Immature natural killer cell (primary cell): Measurements from ENCODE around the gene QARS1. TPM values are rescaled to one million over a fixed set of nuclear protein-coding genes. Genes with fewer than 3 reads are reported as not detected.

Source experiments
- DNase-seq, 3 donors: peaks; one replicate each; pipeline ENCODE4 v3.0.0; 2022; ENCODE audit warnings: mixed read lengths in 1 of 3
- H3K27ac Mint-ChIP-seq, 6 donors: one replicate each; pipeline ENCODE4 v1.8.0; 2020; ENCODE audit warnings: mixed read lengths in 6 of 6, mild to moderate bottlenecking in 5 of 6, inconsistent platforms in 4 of 6, moderate library complexity in 3 of 6
- H3K27me3 Mint-ChIP-seq, 3 donors: one replicate each; pipeline ENCODE4 v1.8.0; 2020 to 2021; ENCODE audit warnings: low read depth in 3 of 3, mild to moderate bottlenecking in 3 of 3, mixed read lengths in 3 of 3, moderate library complexity in 3 of 3, inconsistent platforms in 1 of 3
- H3K36me3 Mint-ChIP-seq, 3 donors: one replicate each; pipeline ENCODE4 v1.8.0; 2020; ENCODE audit warnings: mixed read lengths in 3 of 3, inconsistent platforms in 2 of 3, mild to moderate bottlenecking in 2 of 3
- H3K4me1 Mint-ChIP-seq, 2 donors: one replicate each; pipeline ENCODE4 v1.8.0; 2020; ENCODE audit warnings: inconsistent platforms in 2 of 2, mild to moderate bottlenecking in 2 of 2, mixed read lengths in 2 of 2, moderate library complexity in 1 of 2
- H3K4me3 Mint-ChIP-seq, 5 donors: one replicate each; pipeline ENCODE4 v1.8.0; 2020; ENCODE audit warnings: mild to moderate bottlenecking in 5 of 5, mixed read lengths in 5 of 5, inconsistent platforms in 3 of 5, moderate library complexity in 3 of 5
- H3K9me3 Mint-ChIP-seq, 6 donors: one replicate each; pipeline ENCODE4 v1.8.0; 2020; ENCODE audit warnings: mild to moderate bottlenecking in 6 of 6, mixed read lengths in 6 of 6, inconsistent platforms in 4 of 6, moderate library complexity in 3 of 6
- polyA plus RNA-seq, 3 donors: library from polyadenylated mRNA; unstranded; fragments of 300-500 nt; fragmentation: Illumina TruSeq; gene quantifications; one replicate each; pipeline ENCODE4 v1.2.3, GENCODE V29; 2021

The QARS1 gene
- polyA plus RNA-seq, 3 donors from 2014 or later, result 94.8 to 104 (median 98.5) TPM

DNA sequence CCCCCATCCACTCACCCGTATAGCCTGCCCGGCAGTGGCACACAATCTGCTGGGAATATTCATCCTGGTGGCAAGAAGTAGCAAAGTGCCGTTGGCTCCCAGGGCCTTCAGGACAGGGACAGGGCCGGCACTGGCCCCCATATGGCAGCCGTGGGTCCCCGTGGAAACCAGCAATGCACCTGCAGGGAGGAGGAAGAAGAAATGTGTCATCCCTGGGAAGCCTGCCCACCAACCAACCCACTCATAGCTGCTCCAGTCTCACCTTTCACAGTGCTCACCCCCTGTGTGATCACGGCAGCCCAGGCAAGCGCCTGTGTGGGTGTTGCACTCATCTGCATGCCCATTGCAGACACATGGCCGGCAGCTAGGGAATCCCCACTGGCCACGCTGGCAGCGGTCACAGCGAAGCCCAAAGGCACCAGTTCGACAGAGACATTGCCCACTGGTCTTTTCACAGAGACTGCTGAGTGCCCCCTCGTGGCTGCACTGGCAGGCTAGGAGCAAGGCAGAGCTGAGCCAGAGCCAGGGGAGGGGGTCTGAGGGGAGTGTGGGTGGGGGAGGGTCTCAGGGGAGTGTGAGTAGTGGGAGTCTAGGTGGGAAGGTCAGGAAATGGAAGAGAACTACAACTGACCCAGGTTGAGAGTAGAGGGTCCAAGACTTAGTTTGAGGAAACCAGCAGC lies 20.6 kb upstream of the QARS1 start:
- Mint-ChIP-seq H3K27ac (peak overlapping the region in 2 of 6 donors; percentile 17 to 29), H3K4me3 (no peak overlapping the region), H3K4me1 (peaks cover 4 to 9% of the 10 kb centered on the region in 2 donors), H3K36me3 (no peaks in the 10 kb centered on the region), H3K9me3 (no peaks in the 10 kb centered on the region), H3K27me3 (peaks cover 3 to 8% (median 5%) of the 10 kb centered on the region in 3 donors)
- DNase-seq, result no peak

DNA sequence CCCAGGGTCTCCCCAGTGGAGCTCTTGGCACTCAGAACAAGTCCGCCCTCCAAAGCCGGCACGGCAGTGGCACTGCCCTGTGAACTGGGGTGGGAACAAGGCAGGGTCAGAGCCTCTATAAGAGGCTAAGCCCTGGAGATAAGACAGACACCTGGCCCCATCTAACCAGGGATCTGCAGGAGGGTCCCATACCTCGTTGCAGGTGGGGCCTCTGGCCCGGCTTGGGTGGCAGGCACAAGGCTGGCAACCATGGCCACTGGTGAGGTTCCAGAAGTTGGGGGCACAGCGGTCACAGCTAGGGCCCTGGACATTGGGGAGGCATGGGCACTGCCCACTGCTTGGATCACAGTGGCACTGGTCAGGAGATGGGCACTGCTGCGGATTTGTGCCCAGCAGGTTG lies 19.6 kb upstream of the QARS1 start:
- H3K36me3 Mint-ChIP-seq, result no peaks in the 10 kb centered on the region
- peaks cover 12 to 18% of the 10 kb centered on the region in 2 donors for H3K4me1 Mint-ChIP-seq
- H3K9me3 Mint-ChIP-seq, result no peaks in the 10 kb centered on the region
- no peak overlapping the region for H3K4me3 Mint-ChIP-seq
- DNase-seq, result no peak
- no peak overlapping the region for H3K27ac Mint-ChIP-seq
- H3K27me3 Mint-ChIP-seq, result peaks cover 5 to 8% (median 7%) of the 10 kb centered on the region in 3 donors

DNA sequence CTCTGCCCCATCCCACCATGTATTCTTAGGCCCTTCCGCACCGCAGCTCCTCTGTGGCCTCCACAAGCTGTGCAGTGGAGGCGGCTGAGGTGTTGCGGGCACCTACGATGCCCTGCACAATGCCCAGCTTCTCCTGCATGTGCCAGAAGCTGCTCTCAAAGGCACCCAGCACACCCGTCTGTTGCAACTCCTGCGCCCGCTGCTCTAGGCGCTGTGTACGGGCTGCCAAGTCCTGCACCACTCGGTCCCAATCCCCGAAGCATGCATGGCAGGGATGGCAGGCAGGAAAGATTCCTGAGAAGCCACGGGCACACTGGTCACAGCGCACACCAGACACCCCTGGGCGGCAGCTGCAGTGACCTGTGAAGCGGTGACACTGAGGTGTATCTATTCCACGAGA lies 19.1 kb upstream of the QARS1 start:
- no peak overlapping the region for H3K27ac Mint-ChIP-seq
- no peaks in the 10 kb centered on the region for H3K9me3 Mint-ChIP-seq
- H3K4me3 Mint-ChIP-seq, result no peak overlapping the region
- peaks cover 0 to 3% (median 0%) of the 10 kb centered on the region in 3 donors for H3K36me3 Mint-ChIP-seq
- no peak for DNase-seq
- peaks cover 5 to 8% (median 7%) of the 10 kb centered on the region in 3 donors for H3K27me3 Mint-ChIP-seq
- peaks cover 15 to 23% of the 10 kb centered on the region in 2 donors for H3K4me1 Mint-ChIP-seq

DNA sequence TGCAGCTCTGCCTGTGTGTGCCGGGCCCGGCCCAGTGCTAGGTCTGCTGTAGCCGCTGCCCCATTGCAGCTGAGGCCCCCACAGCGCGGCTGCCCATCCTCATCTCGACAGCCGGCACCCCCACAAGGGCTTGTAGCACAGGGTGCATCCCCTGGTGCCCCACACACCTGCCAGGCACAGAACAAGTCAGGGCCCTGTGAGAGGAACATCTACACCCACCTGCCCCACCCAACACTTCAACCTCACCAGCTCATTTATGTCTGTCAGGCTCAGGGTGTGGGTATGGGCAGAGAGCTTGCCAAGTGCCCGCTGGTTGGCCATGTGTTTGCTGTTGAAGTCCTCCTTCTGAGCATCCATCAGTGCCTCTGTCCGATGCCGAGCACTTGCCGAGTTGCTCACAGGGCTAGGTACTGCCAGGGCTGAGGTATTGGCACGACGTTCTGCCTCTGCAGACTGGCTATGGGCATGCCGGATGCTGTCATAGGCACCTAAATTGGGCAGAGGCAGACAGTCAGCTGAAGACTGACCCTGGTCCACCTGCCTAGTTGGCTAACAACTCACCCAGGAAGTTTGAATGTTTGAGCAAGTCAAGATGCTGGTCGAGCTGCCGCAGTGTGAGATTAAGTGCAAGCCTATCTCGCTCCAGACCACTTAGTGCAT lies 18.5 kb upstream of the QARS1 start:
- peaks cover 0 to 3% (median 0%) of the 10 kb centered on the region in 3 donors for H3K36me3 Mint-ChIP-seq
- peaks cover 5 to 8% (median 7%) of the 10 kb centered on the region in 3 donors for H3K27me3 Mint-ChIP-seq
- no peak for DNase-seq
- peak overlapping the region in 3 of 6 donors; percentile 28 to 58 (median 31) for H3K27ac Mint-ChIP-seq
- peaks cover 15 to 25% of the 10 kb centered on the region in 2 donors for H3K4me1 Mint-ChIP-seq
- peak overlapping the region in 1 of 5 donors; percentile 25 for H3K4me3 Mint-ChIP-seq
- H3K9me3 Mint-ChIP-seq, result no peaks in the 10 kb centered on the region

DNA sequence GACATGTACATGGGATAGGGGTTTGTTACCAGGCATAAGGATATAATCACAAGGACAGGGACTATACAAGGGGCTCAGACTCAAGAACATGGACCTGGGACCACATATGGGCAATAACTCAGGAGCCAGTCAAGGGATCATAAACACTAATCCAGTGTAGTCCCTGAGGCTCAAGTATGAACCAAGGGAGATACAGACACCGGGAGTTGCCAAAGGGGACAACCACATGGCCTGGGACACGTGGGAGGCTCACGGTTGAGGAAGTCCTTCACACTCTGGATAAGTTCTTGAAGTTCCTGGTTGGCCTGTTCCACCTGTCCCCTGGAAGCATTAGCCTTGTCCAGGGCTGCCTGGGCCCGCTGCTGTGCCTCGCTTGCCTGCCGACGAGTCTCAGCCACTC lies 17.9 kb upstream of the QARS1 start:
- Mint-ChIP-seq H3K9me3 (no peaks in the 10 kb centered on the region), H3K4me1 (peaks cover 15 to 25% of the 10 kb centered on the region in 2 donors), H3K27me3 (peaks cover 5 to 8% (median 7%) of the 10 kb centered on the region in 3 donors), H3K4me3 (peak overlapping the region in 4 of 5 donors; percentile 6 to 88 (median 44)), H3K27ac (peak overlapping the region; percentile 80 to 94 (median 90)), H3K36me3 (peaks cover 0 to 7% (median 4%) of the 10 kb centered on the region in 3 donors)
- DNase-seq, result no peak

DNA sequence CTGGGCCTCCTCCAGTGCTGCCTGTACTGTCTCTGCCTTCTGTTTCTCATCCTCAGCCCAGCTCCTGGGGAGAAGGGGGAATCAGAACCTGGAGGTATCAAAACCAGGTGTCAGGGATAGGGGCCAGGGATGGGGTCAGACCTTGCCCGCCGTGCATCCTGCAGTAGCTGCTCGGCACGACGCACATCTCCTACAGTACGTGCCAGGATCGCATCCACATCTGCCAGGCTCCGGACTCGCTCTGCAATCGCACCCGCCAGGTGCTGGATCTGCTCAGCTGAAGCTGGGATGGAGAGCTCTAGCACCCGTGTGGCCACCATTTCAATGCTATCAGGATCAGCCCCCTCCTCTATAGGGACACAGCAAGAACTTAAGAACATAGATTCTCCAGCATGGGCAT lies 17.5 kb upstream of the QARS1 start:
- DNase-seq, result no peak
- peaks cover 5 to 8% (median 5%) of the 10 kb centered on the region in 3 donors for H3K27me3 Mint-ChIP-seq
- peak overlapping the region; percentile 80 to 94 (median 90) for H3K27ac Mint-ChIP-seq
- peaks cover 0 to 7% (median 7%) of the 10 kb centered on the region in 3 donors for H3K36me3 Mint-ChIP-seq
- H3K4me1 Mint-ChIP-seq, result peaks cover 15 to 25% of the 10 kb centered on the region in 2 donors
- no peaks in the 10 kb centered on the region for H3K9me3 Mint-ChIP-seq
- H3K4me3 Mint-ChIP-seq, result peak overlapping the region; percentile 39 to 88 (median 64)

DNA sequence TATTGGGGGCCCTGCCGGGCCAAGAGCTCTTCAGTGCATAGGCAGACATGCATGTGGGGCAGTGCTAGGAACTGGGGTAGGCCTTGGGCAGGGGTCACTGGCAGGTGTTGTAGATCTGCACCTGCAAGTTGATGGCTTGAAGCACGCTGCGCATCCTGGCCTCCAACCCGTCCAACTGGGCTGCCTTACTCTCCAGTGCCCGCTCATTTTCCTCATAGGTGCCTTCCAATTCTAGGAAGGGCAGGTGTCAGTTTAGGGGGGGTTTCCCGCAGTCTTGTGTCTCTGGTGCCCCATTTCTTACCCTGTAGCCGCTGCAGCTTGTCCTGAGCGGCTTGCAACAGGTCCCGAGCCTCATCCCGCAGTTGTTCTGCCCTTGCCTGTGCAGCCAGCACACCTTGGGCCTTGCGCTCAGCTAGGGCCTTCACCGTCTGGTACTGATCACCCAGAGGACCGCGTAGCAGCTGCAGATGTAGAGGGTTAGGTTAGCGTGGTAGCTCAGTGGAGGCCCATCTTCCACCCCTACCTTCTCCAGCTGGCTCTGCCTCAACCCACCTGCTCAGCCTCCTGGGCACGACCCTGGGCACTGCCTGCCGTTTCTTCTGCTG lies 16.7 kb upstream of the QARS1 start:
- Mint-ChIP-seq H3K36me3 (peaks cover 0 to 12% (median 9%) of the 10 kb centered on the region in 3 donors), H3K27ac (peak overlapping the region; percentile 80 to 94 (median 90)), H3K9me3 (no peaks in the 10 kb centered on the region), H3K4me3 (peak overlapping the region; percentile 88 to 92 (median 89)), H3K27me3 (peaks cover 3 to 8% (median 5%) of the 10 kb centered on the region in 3 donors), H3K4me1 (peaks cover 15 to 25% of the 10 kb centered on the region in 2 donors)
- no peak for DNase-seq

DNA sequence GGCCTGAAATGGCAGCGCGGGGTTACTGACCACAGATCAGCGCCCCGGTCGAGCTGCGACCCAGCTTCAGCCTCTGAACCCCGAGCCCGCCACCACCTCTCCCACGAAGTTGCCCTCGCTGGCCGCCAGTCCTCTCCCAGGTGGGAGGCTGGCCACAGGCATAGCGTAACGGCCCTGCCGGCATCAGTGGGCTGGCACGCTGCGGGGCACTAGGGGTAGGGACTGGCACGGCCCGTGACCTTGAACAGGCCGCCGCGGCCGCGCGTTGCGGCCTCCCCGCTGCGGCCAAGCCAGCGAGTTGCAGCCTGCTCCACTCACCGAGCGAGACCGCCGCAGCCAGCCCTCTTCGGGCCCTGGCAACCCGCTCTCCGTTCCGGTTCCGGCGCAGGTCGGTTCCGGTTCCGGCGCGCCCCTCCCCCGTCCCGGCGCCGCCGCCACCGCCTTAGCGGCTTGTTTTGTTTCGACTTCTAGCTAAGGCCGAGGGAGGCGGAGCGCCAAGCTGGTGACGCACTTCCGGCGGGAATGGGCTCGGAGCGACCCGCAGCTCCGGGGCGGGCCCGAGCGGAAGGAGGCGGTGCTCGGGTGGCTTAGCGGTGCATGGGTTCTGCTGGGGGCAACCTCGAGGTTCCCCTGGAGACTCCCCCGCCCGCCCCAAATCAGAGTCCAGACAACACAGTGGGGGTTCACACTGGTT lies 16.0 kb upstream of the QARS1 start, which contains the start of gene USP19:
TSS of gene USP19 (minus strand) at position 386 of the 694 bp plus-strand sequence. CDS start 1,678 bp downstream, outside the sequence.
- peaks cover 3 to 8% (median 6%) of the 10 kb centered on the region in 3 donors for H3K27me3 Mint-ChIP-seq
- peak; percentile 93 to 95 (median 94) for DNase-seq
- peaks cover 15 to 25% of the 10 kb centered on the region in 2 donors for H3K4me1 Mint-ChIP-seq
- no peaks in the 10 kb centered on the region for H3K9me3 Mint-ChIP-seq
- peak within 1 kb of the TSS; percentile 87 to 94 (median 92) for H3K27ac Mint-ChIP-seq
- peaks cover 0 to 16% (median 12%) of the 10 kb centered on the region in 3 donors for H3K36me3 Mint-ChIP-seq
- peak within 1 kb of the TSS; percentile 88 to 92 (median 89) for H3K4me3 Mint-ChIP-seq

DNA sequence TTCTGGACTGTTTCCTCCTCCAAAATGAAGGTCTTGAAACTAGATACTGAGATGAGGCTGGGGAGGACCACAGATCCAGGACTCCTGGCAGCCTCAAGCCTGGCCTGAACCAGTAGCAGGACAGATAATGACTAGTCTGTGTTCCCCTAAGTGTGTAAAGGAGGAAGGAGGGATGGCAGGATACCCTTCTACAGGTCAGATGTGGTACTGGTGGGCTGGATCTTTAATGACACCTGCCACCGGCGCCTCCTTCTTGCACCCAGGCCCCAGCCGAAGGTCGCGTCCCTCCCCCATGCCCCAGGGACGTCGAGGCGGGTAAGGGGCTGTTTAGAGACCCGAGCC lies 15.5 kb upstream of the QARS1 start:
- no peaks in the 10 kb centered on the region for H3K9me3 Mint-ChIP-seq
- peak overlapping the region; percentile 87 to 94 (median 91) for H3K27ac Mint-ChIP-seq
- H3K27me3 Mint-ChIP-seq, result peaks cover 3 to 8% (median 6%) of the 10 kb centered on the region in 3 donors
- peaks cover 15 to 25% of the 10 kb centered on the region in 2 donors for H3K4me1 Mint-ChIP-seq
- DNase-seq, result no peak
- peaks cover 0 to 20% (median 12%) of the 10 kb centered on the region in 3 donors for H3K36me3 Mint-ChIP-seq
- peak overlapping the region; percentile 88 to 92 (median 89) for H3K4me3 Mint-ChIP-seq

DNA sequence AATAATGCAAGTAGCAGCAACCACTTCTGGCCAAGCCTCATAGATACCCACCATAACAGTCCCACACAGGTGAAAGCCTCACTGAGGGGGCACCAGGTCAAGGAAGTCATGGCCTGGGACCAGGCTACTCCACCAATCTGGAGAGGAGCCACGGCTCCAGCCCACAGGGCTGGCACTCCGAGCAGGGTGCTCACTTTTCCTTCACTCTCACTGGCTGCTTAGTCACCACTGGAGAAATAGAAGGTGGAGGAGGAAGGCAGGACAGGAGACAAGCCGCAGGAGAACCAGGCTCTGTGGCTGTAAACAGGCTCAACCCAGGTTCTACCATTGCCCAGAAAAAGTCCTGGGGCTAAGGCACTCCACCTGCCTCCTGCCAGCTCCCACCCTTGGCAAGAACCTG lies 14.9 kb upstream of the QARS1 start:
- Mint-ChIP-seq H3K4me3 (peak overlapping the region; percentile 88 to 92 (median 89)), H3K9me3 (no peaks in the 10 kb centered on the region), H3K27me3 (peaks cover 3 to 8% (median 6%) of the 10 kb centered on the region in 3 donors), H3K4me1 (peaks cover 15 to 25% of the 10 kb centered on the region in 2 donors), H3K36me3 (peaks cover 0 to 21% (median 12%) of the 10 kb centered on the region in 3 donors), H3K27ac (peak overlapping the region; percentile 87 to 94 (median 91))
- no peak for DNase-seq

DNA sequence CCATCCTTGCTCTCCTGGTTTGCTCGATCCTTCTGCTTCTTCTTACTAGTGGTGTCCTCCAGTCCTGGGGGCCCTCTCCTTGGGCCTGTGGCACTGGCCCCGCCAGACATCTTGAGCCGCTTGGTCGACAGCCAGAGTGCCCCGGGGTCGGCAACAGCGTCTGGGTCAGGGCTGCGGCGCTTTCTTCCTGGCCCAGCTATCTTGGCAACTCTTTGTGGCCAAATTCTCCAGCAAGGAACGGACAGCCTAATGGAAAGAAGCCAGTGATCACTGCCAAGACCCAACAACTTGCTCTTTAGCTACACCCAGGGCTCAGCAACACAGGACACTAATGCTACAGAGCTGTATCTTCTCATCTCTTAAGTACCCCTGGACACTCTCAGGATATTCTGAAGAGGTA lies 14.5 kb upstream of the QARS1 start:
- H3K27ac Mint-ChIP-seq, result peak overlapping the region in 5 of 6 donors; percentile 30 to 66 (median 39)
- H3K36me3 Mint-ChIP-seq, result peaks cover 0 to 25% (median 13%) of the 10 kb centered on the region in 3 donors
- H3K27me3 Mint-ChIP-seq, result peaks cover 3 to 8% (median 6%) of the 10 kb centered on the region in 3 donors
- H3K9me3 Mint-ChIP-seq, result no peaks in the 10 kb centered on the region
- peaks cover 15 to 25% of the 10 kb centered on the region in 2 donors for H3K4me1 Mint-ChIP-seq
- DNase-seq, result no peak
- H3K4me3 Mint-ChIP-seq, result peak overlapping the region in 4 of 5 donors; percentile 88 to 89 (median 88)

DNA sequence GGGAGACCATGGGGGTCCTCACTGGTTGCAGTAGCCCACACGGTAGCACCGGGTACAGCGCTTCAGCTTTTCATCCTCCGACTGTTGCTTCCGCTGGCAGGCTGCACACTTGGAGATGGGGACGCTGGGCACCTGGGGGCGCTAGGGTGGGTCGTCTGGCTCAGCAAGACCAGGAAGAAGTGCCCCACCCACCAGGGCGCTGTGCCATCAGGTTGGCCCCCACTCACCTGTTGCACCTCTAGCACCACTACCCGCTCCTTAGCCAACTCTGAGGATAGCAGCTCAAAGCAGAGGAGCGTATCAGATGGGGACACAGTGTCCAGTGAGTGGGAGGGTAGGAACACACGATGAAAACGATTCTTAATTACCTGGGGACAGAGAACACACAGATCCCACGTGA lies 7.7 kb upstream of the QARS1 start:
- no peaks in the 10 kb centered on the region for H3K9me3 Mint-ChIP-seq
- H3K4me1 Mint-ChIP-seq, result no peaks in the 10 kb centered on the region
- H3K4me3 Mint-ChIP-seq, result no peak overlapping the region
- DNase-seq, result no peak
- no peak overlapping the region for H3K27ac Mint-ChIP-seq
- peaks cover 0 to 1% (median 1%) of the 10 kb centered on the region in 3 donors for H3K27me3 Mint-ChIP-seq
- H3K36me3 Mint-ChIP-seq, result peaks cover 12 to 45% (median 16%) of the 10 kb centered on the region in 3 donors

DNA sequence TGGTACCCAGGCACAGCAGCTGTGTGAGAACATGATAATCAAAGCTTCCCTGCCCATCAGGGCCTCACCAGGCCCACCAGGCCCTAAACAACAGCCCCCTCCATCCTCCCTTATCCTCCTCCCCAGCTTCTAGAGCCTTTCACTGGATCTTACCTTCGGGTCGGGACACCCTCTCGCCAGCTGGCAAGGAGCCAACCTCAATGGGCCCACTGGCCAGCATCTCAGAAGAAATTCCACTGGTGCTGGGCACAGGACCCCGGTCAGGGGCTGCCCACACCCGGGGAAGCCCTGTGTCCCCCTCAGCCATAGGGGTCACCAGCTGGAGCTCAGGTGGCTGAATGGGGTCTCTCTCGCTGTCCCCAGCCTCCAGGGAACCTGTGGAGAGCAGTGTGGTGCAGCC lies 6.8 kb upstream of the QARS1 start:
- H3K4me1 Mint-ChIP-seq, result no peaks in the 10 kb centered on the region
- H3K27ac Mint-ChIP-seq, result no peak overlapping the region
- peaks cover 8 to 43% (median 16%) of the 10 kb centered on the region in 3 donors for H3K36me3 Mint-ChIP-seq
- peaks cover 0 to 1% (median 1%) of the 10 kb centered on the region in 3 donors for H3K27me3 Mint-ChIP-seq
- DNase-seq, result no peak
- no peak overlapping the region for H3K4me3 Mint-ChIP-seq
- no peaks in the 10 kb centered on the region for H3K9me3 Mint-ChIP-seq
